ENCODE results near the gene IL18.
"Not testable (repeated sequence)": the region's sequence is repeated elsewhere in the genome, so short reads cannot be mapped to it uniquely, and the experiment has no call there.

Gene IL18

GRCh38 chr11:112097734-112098528 lies 66.0 kb downstream of the IL18 start:
- no peak for TF ChIP-seq CTCF (IDR thresholded peaks at IDR 0.05; ENCODE audit: insufficient read depth, low read depth, low read length, missing control alignments)
- H3K4me3 ChIP-seq (ENCODE audit: low read depth, low read length), result no peak overlapping the region
- DNase-seq (ENCODE audit: low read depth), result no peak

- no peak overlapping the region for H3K4me3 ChIP-seq (ENCODE audit: low read depth, low read length)
- no peak for TF ChIP-seq CTCF (IDR thresholded peaks at IDR 0.05; ENCODE audit: insufficient read depth, low read depth, low read length, missing control alignments)
- no peak for DNase-seq (ENCODE audit: low read depth)
These were observed 67.7 kb downstream of the IL18 start for GRCh38 chr11:112096194-112096593.

- not testable (repeated sequence) for H3K4me3 ChIP-seq (ENCODE audit: low read depth, low read length); DNase-seq (ENCODE audit: low read depth)
These were observed 68.6 kb downstream of the IL18 start for GRCh38 chr11:112095302-112095701.

Measured in GM12865 (cell line).